Left cardiac atrium (tissue), 4 donors: ENCODE results near the gene CFAP74. TPM values are rescaled to one million over a fixed set of nuclear protein-coding genes. Genes with fewer than 3 reads are reported as not detected.
A peak's percentile ranks its signal among the peaks of the same experiment; 100 is the strongest.

Experiments used
- ATAC-seq, 2 donors: fragments of 200-7000 bp; cut with Tn5 transposase; one replicate each; pipeline ENCODE4 v1.9.1; 2020; ENCODE audit warnings: mild to moderate bottlenecking in 2 of 2, moderate library complexity in 2 of 2
- DNase-seq: peaks from one replicate; pipeline ENCODE4 v3.0.0-alpha.2; 2020
- intact Hi-C, 2 donors: fragments of 100-400 bp; cut with DNase I; formaldehyde crosslinking; loops; one replicate each; pipeline versions ENCODE4 v1.14.1 to v1.15.1; 2022 to 2023
- total RNA-seq, 2 donors: library from RNA; stranded (reverse); fragmentation: NEBNext Ultra II Directional; extraction: Animal tissue kit (Norgen Biotek cat#: 25700); gene quantifications; one replicate each; pipeline ENCODE4 v1.2.1, GENCODE V29; 2021
- donor health status: DM: no; HTN: yes; CAD: no.
- donor health status: DM: no; HTN: yes; CAD: no; lungs with severe emphysema.
- donor health status: DM: yes; HTN: yes; CAD: no.
- donor health status: Dilated cardiomyopathy.

CFAP74 gene
- total RNA-seq, 2 donors from 2014 or later, result not detected

DNA sequence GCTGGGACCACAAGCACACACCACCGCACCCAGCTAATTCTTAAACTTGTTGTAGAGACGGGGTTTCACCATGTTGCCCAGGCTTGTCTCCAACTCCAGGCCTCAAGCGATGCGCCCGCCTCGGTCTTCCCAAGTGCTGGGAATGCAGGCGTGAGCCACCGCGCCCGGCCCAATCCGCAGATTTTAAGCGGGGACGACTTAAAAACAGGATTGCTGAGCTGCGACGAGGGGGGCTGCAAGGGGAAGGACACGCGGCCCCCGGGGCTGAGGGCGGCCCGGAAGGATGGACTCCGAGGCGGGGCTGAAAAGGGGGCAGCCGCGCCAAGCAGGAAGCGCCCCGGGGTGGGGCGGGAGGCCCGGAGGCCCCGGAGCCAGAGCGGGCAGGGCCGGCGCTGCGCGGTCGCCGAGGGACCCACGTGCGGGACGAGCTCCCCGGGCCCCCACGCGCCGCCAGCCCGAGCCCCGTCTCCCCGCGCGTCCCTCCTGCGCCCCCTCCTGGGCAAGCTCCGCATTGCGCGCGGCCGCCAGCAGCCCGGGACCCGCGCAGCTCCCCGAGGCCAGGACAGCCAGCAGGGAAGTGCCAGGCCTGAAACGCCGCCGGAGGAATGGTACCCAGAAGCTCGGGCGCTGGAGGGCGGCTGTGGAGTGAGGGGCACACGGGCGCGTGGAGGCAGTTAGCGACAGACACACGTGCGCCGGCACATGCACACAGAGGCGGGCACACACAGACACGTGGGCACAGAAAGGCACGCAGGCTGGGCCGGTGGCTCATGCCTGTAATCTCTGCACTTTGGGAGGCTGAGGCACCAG, 41.1 kb upstream of the CFAP74 start:
- DNase-seq, result peak; percentile 69
- ATAC-seq, result peak; percentile 77 to 83
- intact Hi-C loops, result loop anchor here (2.0 to 5.0 kb wide), 3 partner anchors 82 to 100 kb away; no protein-coding TSS in a partner anchor

- intact Hi-C loops, result loop anchor here (2.0 to 5.0 kb wide), 2 partner anchors 97 to 99 kb away; no protein-coding TSS in a partner anchor
- ATAC-seq (no peak), DNase-seq (no peak)
Measured at GRCh38 chr1:2043886-2044285, 40.3 kb upstream of the CFAP74 start.

DNA sequence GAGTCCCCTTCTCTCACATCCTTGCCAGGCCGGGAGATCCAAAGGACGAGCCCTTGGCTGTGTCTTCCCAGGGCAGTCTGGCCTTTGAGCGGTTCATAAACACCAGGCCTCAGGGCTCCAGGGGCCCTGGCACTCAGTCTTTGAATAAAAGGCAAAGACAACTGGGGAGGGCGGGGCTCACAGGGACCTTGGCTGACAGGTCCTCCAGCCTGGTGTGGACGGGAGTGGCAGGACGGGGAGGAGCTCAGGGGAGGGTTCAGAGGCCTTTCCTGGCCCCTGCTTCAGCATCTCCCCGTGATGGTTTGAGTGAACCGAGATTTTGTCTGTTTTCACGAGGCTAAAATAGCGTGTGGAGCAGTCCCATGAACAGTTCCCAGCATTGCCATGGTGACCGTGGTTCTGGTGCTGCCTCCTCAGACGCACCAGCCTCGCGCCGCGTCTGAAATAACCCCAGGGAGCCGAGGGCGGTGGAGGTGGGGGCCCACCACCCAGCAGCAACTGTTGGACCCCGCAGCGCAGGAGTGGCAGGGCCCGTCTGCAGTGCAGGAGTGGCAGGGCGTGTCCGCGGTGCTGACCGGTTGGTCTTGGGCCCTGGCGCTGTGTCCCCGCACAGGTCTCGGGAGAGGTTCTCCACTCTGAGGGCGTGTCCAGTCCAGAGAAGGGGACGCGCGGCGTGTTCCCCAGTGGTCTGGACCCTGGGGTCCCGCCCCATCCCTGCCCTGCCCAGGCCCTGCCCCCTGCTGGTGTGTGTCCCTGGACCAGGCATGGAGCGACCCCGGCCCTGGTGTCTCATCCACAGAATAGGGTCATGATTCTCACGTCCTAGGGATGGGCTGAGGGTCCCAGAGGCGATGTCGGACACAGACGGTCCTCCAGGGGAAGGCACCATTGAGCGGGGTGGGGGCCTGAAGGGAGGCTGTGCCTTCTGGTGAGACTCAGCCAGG, 39.5 kb upstream of the CFAP74 start:
- ATAC-seq (no peak), DNase-seq (no peak)
- intact Hi-C loops, result loop anchor here in 1 of 2 donors (5.0 kb wide), 1 partner anchor 96 kb away; no protein-coding TSS in a partner anchor

DNA sequence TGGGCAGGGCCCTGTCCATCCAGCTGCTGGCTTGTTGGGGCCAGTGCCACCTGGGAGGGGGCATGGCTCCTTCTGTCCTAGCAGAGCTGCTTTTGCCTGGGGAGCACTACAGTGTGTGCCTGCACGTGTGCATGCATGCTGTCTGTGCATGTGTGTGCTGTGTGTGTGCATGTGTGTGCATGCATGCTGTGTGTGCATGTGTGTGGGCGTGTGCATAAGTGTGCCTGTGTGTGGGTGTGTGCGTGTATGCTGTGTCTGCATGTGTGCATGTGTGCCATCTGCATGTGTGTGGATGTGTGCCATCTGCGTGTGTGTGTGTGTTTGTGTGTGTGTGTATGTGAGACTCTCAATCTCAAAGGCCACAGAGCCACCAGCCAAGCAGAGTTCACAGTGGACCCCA, 38.3 kb upstream of the CFAP74 start:
- intact Hi-C loops, result loop anchor here in 1 of 2 donors (5.0 kb wide), 1 partner anchor 95 kb away; no protein-coding TSS in a partner anchor
- DNase-seq, result no peak
- no peak for ATAC-seq

DNA sequence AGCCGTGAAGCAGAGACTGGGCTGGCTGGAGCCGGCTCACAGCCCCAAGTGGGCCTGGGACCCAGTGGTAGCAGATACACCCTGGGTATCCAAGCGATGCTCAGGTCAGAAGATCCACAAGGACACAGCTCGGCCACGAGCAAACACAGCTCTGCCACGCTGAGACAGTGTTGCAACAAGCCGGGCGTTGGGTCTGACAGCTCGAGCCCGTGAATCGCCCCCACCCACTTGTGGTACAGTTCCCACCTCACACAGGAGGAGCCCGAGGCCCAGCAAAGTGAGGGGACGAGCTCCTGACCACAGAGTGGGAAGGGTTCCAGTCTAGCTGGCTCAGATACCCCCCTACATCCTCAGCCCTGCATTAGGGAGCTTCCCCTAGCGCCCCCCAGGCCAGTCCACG, 37.7 kb upstream of the CFAP74 start:
- ATAC-seq (no peak), DNase-seq (no peak)
- intact Hi-C loops, result loop anchor here in 1 of 2 donors (5.0 kb wide), 1 partner anchor 94 kb away; no protein-coding TSS in a partner anchor

DNA sequence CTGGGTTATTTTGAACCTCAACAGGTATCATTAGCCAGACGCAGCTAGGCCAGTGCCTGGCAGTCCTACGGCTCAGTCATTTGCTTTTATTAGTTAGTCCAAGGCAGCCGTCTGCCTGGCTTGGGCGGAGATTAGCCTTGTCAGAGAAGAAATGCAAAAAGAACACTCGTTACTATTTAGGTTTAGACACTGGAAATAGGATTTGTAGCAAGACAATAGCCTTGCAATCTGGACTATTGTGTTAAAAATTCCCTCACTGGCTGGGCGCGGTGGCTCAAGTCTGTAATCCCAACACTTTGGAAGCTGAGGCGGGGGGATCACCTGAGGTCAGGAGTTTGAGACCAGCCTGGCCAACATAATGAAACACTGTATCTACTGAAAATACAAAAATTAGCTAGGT, 35.7 kb upstream of the CFAP74 start:
- no peak for ATAC-seq
- DNase-seq, result no peak
- intact Hi-C loops, result no loop called here

- DNase-seq, result no peak
- intact Hi-C loops, result no loop called here
- no peak for ATAC-seq
Measured at GRCh38 chr1:2038229-2038628, 34.6 kb upstream of the CFAP74 start.

DNA sequence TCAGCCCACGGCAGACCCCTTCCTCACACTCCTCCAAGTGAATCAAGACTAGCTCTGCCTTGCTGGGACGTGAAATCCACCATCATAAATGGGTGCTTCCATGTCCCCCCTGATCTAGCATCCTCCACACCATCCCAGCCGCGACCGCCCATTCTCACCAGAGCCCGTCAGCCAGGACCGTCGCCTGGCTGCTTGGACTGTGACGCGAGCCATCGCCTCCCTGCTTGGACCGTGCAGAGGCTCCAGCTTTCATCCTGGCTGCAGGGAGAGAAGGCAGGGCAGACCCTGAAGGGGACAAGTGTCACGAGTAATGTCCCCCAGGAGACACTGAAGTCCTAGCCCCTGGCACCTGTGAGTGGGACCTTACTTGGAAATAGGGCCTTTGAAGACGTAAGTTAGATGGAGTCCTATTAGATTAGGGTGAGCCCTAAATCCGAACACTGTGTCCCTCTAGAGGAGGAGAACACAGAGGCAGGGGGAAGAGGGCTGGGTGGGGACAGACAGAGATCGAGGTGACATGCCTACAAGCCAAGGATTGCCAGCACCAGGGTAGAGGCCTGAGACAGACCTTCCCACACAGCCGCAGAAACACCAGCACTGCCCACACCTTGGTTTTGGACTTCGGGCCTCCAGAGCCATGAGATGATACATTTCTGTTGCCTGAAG, 33.9 kb upstream of the CFAP74 start:
- no peak for DNase-seq
- no peak for ATAC-seq
- intact Hi-C loops, result no loop called here

- ATAC-seq (no peak), DNase-seq (no peak)
- intact Hi-C loops, result no loop called here
Measured at GRCh38 chr1:2036287-2036686, 32.7 kb upstream of the CFAP74 start.

- no peak for ATAC-seq
- intact Hi-C loops, result no loop called here
- DNase-seq, result no peak
Measured at GRCh38 chr1:2033165-2033564, 29.6 kb upstream of the CFAP74 start.

DNA sequence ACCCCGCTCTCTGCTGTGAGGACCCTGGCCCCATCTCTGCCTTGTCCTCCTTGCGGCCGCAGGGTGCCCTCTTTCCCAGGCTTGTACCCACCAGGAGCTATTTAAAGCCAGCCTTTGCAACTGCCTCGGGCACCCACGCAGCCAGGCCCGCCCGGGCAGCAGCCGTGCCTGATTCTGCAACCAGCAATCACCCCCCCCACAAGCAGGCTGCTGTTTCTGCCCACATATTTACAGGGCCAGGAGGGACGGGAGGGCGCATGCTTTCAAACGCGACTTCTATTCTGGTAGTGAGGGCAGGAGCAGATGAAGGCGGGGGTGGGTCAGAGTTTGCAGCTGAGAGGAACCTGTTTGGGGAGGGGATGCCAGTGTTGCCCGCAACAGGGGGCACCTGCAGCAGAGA, 29.2 kb upstream of the CFAP74 start:
- DNase-seq, result no peak
- intact Hi-C loops, result no loop called here
- peak in 1 of 2 donors; percentile 75 for ATAC-seq

DNA sequence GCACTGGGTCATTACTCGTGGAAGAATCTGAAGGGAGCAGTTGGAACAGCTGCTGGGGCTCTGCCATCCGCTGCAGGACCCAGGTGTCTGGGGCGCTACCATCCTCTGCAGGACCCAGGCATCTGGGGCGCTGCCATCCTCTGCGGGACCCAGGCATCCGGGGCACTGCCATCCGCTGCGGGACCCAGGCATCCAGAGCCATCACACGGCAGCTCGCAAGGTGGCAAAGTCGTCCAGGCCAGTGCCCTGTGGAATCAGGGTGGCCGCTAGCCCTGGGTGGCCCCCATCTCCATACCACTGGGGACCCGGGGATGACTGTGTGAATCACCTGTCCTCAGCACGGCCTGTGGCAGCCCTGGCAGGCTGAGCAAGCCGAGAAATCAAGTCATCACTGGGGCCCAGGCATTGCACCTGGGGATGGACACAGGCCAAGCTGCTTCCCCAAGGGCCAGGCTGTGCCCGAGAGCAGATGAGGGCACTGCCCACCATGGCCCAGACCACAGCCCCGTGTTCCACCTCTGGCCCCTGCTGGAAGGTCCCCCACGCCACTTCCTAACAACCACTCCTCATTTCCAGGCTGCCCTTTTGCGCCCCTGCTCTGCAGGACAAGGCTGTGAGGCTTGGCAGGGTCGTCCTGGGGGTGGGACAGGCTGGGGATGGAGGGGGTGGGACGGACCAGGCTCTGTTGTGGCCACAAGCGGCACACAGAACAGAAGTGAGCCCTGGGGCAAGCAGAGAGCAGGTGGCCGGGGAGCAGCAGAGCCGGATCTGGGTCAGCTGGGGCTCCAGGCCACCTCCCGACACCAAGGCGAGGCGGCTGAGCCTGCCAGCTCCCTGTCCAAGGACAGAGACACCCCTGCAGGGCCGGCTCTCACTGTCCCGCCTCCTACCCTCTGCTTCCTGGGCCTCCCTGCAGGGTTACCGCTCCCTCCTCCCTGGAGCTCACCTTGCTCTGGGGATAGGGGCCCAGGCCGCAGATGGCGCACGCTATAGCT, 28.3 kb upstream of the CFAP74 start:
- DNase-seq (no peak), ATAC-seq (peak in 1 of 2 donors; percentile 56)
- intact Hi-C loops, result no loop called here

DNA sequence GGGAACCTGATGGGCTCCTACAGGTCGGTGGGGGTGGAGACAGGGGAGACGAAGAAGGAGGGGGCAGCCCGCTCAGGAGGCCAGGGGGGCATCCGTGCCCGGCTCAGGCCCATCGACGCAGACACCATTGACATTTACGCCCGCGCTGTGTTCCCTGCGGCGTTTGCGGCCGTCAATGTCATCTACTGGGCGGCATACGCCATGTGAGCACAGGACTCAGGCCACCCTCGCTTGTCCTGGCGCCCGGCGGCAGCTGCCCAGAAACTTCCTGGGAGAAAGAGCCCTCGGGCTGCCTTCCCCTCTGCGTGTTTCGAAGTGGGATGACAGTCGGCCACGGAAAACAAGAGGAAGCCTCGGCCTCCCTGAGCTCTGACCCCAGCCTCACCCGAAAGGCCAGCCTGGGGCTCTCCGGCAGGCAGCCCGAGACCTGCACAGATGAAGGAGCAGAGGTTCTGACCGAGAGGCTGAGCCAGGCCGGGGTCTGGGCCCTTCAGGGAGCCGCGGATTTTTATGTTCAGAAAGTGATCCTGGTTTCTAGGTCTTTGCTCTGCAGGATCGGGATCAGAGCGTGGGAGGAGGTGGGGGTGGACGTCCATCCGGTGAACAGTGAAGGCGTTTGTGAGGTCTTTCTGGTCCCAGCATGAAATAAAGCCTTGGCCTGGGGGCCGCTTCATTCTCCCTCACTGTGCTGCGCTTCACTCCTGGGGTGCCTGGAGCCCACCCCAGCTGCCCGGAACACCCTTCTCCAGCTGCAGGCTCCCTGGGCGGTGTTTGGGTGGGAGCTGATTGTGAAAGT, 26.7 kb upstream of the CFAP74 start:
- no peak for DNase-seq
- intact Hi-C loops, result no loop called here
- no peak for ATAC-seq

DNA sequence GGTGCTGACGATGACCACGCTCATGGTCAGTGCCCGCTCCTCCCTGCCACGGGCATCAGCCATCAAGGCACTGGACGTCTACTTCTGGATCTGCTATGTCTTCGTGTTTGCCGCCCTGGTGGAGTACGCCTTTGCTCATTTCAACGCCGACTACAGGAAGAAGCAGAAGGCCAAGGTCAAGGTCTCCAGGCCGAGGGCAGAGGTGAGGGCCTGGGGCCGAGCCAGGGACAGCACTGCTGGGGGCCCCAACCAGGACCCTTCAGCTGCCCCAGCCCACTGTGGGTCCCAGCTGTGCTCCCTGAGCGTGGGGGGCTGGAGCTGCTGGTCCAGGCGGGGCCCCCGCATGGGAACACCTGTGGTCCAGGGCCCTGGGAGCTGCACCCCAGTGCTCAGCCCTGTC, 26.0 kb upstream of the CFAP74 start:
- no peak for ATAC-seq

DNA sequence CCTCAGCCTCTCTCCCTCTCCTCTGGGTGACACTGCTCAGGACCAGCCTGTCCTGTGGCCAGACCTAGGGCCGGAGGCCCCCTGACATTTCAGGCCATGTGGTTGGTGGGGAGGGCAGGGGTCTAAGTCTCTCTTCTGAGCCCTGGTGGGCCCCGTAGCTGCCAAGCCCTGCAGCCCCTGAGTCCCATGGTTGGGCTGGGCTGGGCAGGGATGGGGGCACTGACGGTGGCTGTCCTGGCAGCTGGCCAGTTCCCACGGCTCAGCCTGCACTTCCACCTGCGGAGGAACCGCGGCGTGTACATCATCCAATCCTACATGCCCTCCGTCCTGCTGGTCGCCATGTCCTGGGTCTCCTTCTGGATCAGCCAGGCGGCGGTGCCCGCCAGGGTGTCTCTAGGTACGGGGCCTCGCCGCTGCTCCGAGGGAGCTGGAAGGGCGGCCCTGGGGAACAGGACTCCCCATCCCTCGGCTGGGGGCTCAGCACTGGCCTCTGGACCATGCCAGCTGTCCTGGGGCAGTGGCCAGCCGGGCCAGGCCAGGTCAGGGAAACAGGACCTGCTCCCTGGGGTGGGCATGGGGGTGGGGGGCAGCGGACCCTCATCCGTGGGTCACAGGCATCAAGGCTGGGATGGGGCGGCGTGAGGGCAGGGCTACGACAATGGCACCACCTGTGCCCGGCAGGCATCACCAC, 25.4 kb upstream of the CFAP74 start:
- ATAC-seq (no peak), DNase-seq (no peak)
- intact Hi-C loops, result no loop called here

More for the DNA sequence above, 26.0 kb upstream of the CFAP74 start:
- DNase-seq, result no peak
- intact Hi-C loops, result no loop called here

GRCh38 chr1:2027961-2028583, 24.5 kb upstream of the CFAP74 start:
- no peak for DNase-seq
- no peak for ATAC-seq
- intact Hi-C loops, result no loop called here
